ENCODE measurements around the gene ADAMTS13.
"Not testable (repeated sequence)": the region's sequence is repeated elsewhere in the genome, so short reads cannot be mapped to it uniquely, and the experiment has no call there.

ADAMTS13 gene

GRCh38 chr9:133427658-133428348, 5.6 kb downstream of the ADAMTS13 start:
- DNase-seq = no peak

GRCh38 chr9:133428617-133429101, 6.5 kb downstream of the ADAMTS13 start:
- no peak for DNase-seq

GRCh38 chr9:133429214-133429613, 7.0 kb downstream of the ADAMTS13 start:
- DNase-seq = no peak

- no peak for DNase-seq
Measured at GRCh38 chr9:133429641-133430161, 7.5 kb downstream of the ADAMTS13 start.

GRCh38 chr9:133430244-133430643, 8.1 kb downstream of the ADAMTS13 start:
- no peak for DNase-seq

GRCh38 chr9:133433351-133433843, 11.2 kb downstream of the ADAMTS13 start:
- DNase-seq = no peak

- DNase-seq = no peak
Measured at GRCh38 chr9:133436681-133437080, 14.5 kb downstream of the ADAMTS13 start.

GRCh38 chr9:133437753-133438531, 15.8 kb downstream of the ADAMTS13 start:
- no peak for DNase-seq

GRCh38 chr9:133439337-133439736, 17.2 kb downstream of the ADAMTS13 start:
- no peak for DNase-seq

GRCh38 chr9:133440874-133441273, 18.7 kb downstream of the ADAMTS13 start:
- no peak for DNase-seq

- no peak for DNase-seq
Measured at GRCh38 chr9:133441571-133441970, 19.4 kb downstream of the ADAMTS13 start.

- no peak for DNase-seq
Measured at GRCh38 chr9:133443248-133443647, 21.1 kb downstream of the ADAMTS13 start.

- DNase-seq = no peak
Measured at GRCh38 chr9:133443982-133444381, 21.8 kb downstream of the ADAMTS13 start.

- DNase-seq = no peak
Measured at GRCh38 chr9:133445293-133445969, 23.3 kb downstream of the ADAMTS13 start.

GRCh38 chr9:133448487-133448972, 26.4 kb downstream of the ADAMTS13 start:
- no peak for DNase-seq

- DNase-seq = no peak
Measured at GRCh38 chr9:133449760-133450159, 27.6 kb downstream of the ADAMTS13 start.

GRCh38 chr9:133451865-133452264, 29.7 kb downstream of the ADAMTS13 start:
- DNase-seq = not testable (repeated sequence)

- no peak for DNase-seq
Measured at GRCh38 chr9:133452562-133452961, 30.4 kb downstream of the ADAMTS13 start.

GRCh38 chr9:133453651-133454050, 31.5 kb downstream of the ADAMTS13 start:
- DNase-seq = no peak

- no peak for DNase-seq
Measured at GRCh38 chr9:133454325-133454724, 32.2 kb downstream of the ADAMTS13 start.

- no peak for DNase-seq
Measured at GRCh38 chr9:133454943-133455673, 32.9 kb downstream of the ADAMTS13 start.

GRCh38 chr9:133455936-133456335, 33.8 kb downstream of the ADAMTS13 start:
- no peak for DNase-seq
